Activated CD4-positive, alpha-beta T cell treated with anti-CD3 and anti-CD28 coated beads for 36 hours (primary cell): ENCODE measurements around the gene RYR2. TPM values are rescaled to one million over a fixed set of nuclear protein-coding genes. Genes with fewer than 3 reads are reported as not detected.

Source experiments
- ATAC-seq: fragments of 200-7000 bp; cut with Tn5 transposase; one replicate; pipeline ENCODE4 v1.10.0; 2021; ENCODE audit warnings: mild to moderate bottlenecking, moderate library complexity
- CTCF ChIA-PET: fragments of 350-600 bp; sonication (Branson Sonifier 250); formaldehyde crosslinking; loops from one replicate; lab custom pipeline; 2021; ENCODE audit warnings: antibody characterized with exemption; lab: Charles Lee
- POLR2A ChIA-PET: fragments of 350-600 bp; sonication (Branson Sonifier 250); formaldehyde crosslinking; loops from one replicate; lab custom pipeline; 2021; ENCODE audit warnings: antibody characterized with exemption, inconsistent platforms; lab: Charles Lee
- DNase-seq: peaks from one replicate; pipeline ENCODE4 v3.0.0-alpha.2; 2020
- H3K27ac Mint-ChIP-seq: one replicate; pipeline ENCODE4 v1.8.0; 2021; ENCODE audit warnings: mixed read lengths
- H3K27me3 Mint-ChIP-seq: one replicate; pipeline ENCODE4 v1.8.0; 2021; ENCODE audit warnings: mixed read lengths
- H3K36me3 Mint-ChIP-seq: one replicate; pipeline ENCODE4 v1.8.0; 2021; ENCODE audit warnings: low read depth, mixed read lengths
- H3K4me1 Mint-ChIP-seq: one replicate; pipeline ENCODE4 v1.8.0; 2021; ENCODE audit warnings: mixed read lengths
- H3K4me3 Mint-ChIP-seq: one replicate; pipeline ENCODE4 v1.8.0; 2021; ENCODE audit warnings: mild to moderate bottlenecking, moderate library complexity, mixed read lengths
- H3K9me3 Mint-ChIP-seq: one replicate; pipeline ENCODE4 v1.8.0; 2021; ENCODE audit warnings: low read depth, mixed read lengths
- intact Hi-C, 2 experiments: fragments of 100-400 bp; cut with DNase I in 1 of 2; cut with micrococcal nuclease in 1 of 2; formaldehyde crosslinking; loops; one replicate each; pipeline versions ENCODE4 v1.14.2 to v1.15.1; 2022 to 2024; cut with DNase I, micrococcal nuclease
- microRNA-seq: library from miRNA; unstranded; fragments of <30 nt; microRNA quantifications from one replicate; pipeline ENCODE4 v1.2.0, GENCODE V29; 2021; ENCODE audit warnings: borderline replicate concordance
- total RNA-seq, 2 experiments: library from RNA; stranded (reverse); gene quantifications; one replicate each; pipeline ENCODE4 v1.2.3, GENCODE V29; 2021

Gene RYR2
- total RNA-seq, 2 experiments from 2014 or later = 0.04 to 0.05 TPM

- ATAC-seq (no peak), DNase-seq (no peak)
- H3K9me3 Mint-ChIP-seq = no peaks in the 10 kb centered on the region
- peaks cover 4% of the 10 kb centered on the region for H3K27me3 Mint-ChIP-seq
- H3K36me3 Mint-ChIP-seq = no peaks in the 10 kb centered on the region
- intact Hi-C loops = loop anchor here in 1 of 2 experiments (10.0 kb wide), 1 partner anchor 760 kb away; no protein-coding TSS in a partner anchor
- H3K4me3 Mint-ChIP-seq = no peak overlapping the region
- POLR2A ChIA-PET = no interaction called here
- H3K4me1 Mint-ChIP-seq = no peaks in the 10 kb centered on the region
- CTCF ChIA-PET = interaction anchor here (0.6 to 1.9 kb wide), 2 partner anchors 9 to 11 kb away, joined by 3 to 7 read pairs; no protein-coding TSS in a partner anchor
- H3K27ac Mint-ChIP-seq = no peak overlapping the region
Measured at GRCh38 chr1:237875291-237875690, 833.3 kb downstream of the RYR2 start.

GRCh38 chr1:237877631-237878030 is 835.6 kb downstream of the RYR2 start:
- H3K27ac Mint-ChIP-seq = no peak overlapping the region
- no peaks in the 10 kb centered on the region for H3K27me3 Mint-ChIP-seq
- DNase-seq (no peak), ATAC-seq (no peak)
- POLR2A ChIA-PET = no interaction called here
- intact Hi-C loops = loop anchor here in 1 of 2 experiments (10.0 kb wide), 1 partner anchor 757 kb away; no protein-coding TSS in a partner anchor
- H3K9me3 Mint-ChIP-seq = peaks cover 4% of the 10 kb centered on the region
- H3K4me1 Mint-ChIP-seq = no peaks in the 10 kb centered on the region
- no peaks in the 10 kb centered on the region for H3K36me3 Mint-ChIP-seq
- CTCF ChIA-PET = interaction anchor here (2.0 kb wide), 1 partner anchor 14 kb away, joined by 6 read pairs; no protein-coding TSS in a partner anchor
- no peak overlapping the region for H3K4me3 Mint-ChIP-seq

- H3K27ac Mint-ChIP-seq = no peak overlapping the region
- POLR2A ChIA-PET = no interaction called here
- H3K4me1 Mint-ChIP-seq = no peaks in the 10 kb centered on the region
- H3K27me3 Mint-ChIP-seq = no peaks in the 10 kb centered on the region
- intact Hi-C loops = loop anchor here in 1 of 2 experiments (10.0 kb wide), 1 partner anchor 756 kb away; no protein-coding TSS in a partner anchor
- ATAC-seq = no peak
- H3K36me3 Mint-ChIP-seq = no peaks in the 10 kb centered on the region
- DNase-seq = no peak
- peaks cover 7% of the 10 kb centered on the region for H3K9me3 Mint-ChIP-seq
- H3K4me3 Mint-ChIP-seq = no peak overlapping the region
- CTCF ChIA-PET = interaction anchor here (2.0 kb wide), 1 partner anchor 14 kb away, joined by 6 read pairs; no protein-coding TSS in a partner anchor
Measured at GRCh38 chr1:237878406-237878805, 836.4 kb downstream of the RYR2 start.

GRCh38 chr1:237879195-237879594 is 837.2 kb downstream of the RYR2 start:
- no peaks in the 10 kb centered on the region for H3K4me1 Mint-ChIP-seq
- H3K9me3 Mint-ChIP-seq = peaks cover 7% of the 10 kb centered on the region
- no peaks in the 10 kb centered on the region for H3K36me3 Mint-ChIP-seq
- intact Hi-C loops = loop anchor here in 1 of 2 experiments (10.0 kb wide), 1 partner anchor 756 kb away; no protein-coding TSS in a partner anchor
- CTCF ChIA-PET = interaction anchor here (2.0 kb wide), 1 partner anchor 15 kb away, joined by 6 read pairs; no protein-coding TSS in a partner anchor
- no peak overlapping the region for H3K27ac Mint-ChIP-seq
- POLR2A ChIA-PET = no interaction called here
- ATAC-seq = no peak
- peaks cover 1% of the 10 kb centered on the region for H3K27me3 Mint-ChIP-seq
- no peak for DNase-seq
- no peak overlapping the region for H3K4me3 Mint-ChIP-seq

Small RNA genes within 50 kb of the gene (microRNA-seq; reads per million reads assigned to microRNA genes)
- not detected for gene MIR4428

Other genes starting within 250 kb of the RYR2 start
- 10 to 100 TPM; 57.3 to 64.8 TPM for gene MTR, start 246.9 kb upstream of the RYR2 start, total RNA-seq
- not detected for gene MT1HL1, start 37.7 kb upstream of the RYR2 start, total RNA-seq